HUES6 (cell line): ENCODE measurements around the gene GRIN2B.

Experiments used
- H3K27ac ChIP-seq: 2 replicates; pipeline ENCODE4 v1.7.0; 2013; ENCODE audit warnings: low read depth, mild to moderate bottlenecking, low read length, inconsistent platforms
- H3K27me3 ChIP-seq: 2 replicates; pipeline ENCODE4 v1.6.1; 2013; ENCODE audit warnings: low read length; ENCODE audit not compliant: control insufficient read depth, insufficient read depth
- H3K36me3 ChIP-seq: 2 replicates; pipeline ENCODE4 v1.6.1; 2013; ENCODE audit warnings: low read length; ENCODE audit not compliant: control insufficient read depth, insufficient read depth
- H3K4me1 ChIP-seq: 2 replicates; pipeline ENCODE4 v1.6.1; 2013; ENCODE audit warnings: low read length; ENCODE audit not compliant: control insufficient read depth, insufficient read depth
- H3K4me3 ChIP-seq: 2 replicates; pipeline ENCODE4 v1.5.1; 2013; ENCODE audit warnings: low read depth, low read length
- H3K9ac ChIP-seq: one replicate; pipeline ENCODE4 v1.6.1; 2013; ENCODE audit warnings: mild to moderate bottlenecking, low read length
- H3K9me3 ChIP-seq: 2 replicates; pipeline ENCODE4 v1.6.1; 2013; ENCODE audit warnings: low read depth, low read length; ENCODE audit not compliant: control insufficient read depth, insufficient read depth

Gene GRIN2B

GRCh38 chr12:13979772-13980378 lies 1.5 kb downstream of the GRIN2B start:
- peak overlapping the region; percentile 95 for H3K4me3 ChIP-seq
- H3K9me3 ChIP-seq = no peaks in the 10 kb centered on the region
- H3K27me3 ChIP-seq = peaks cover 67% of the 10 kb centered on the region

GRCh38 chr12:13978876-13979275 lies 2.5 kb downstream of the GRIN2B start:
- Histone ChIP-seq H3K27me3 (peaks cover 67% of the 10 kb centered on the region), H3K27ac (no peak overlapping the region), H3K9ac (no peak overlapping the region), H3K4me3 (no peak overlapping the region), H3K4me1 (0 out of 2 replicates have a peak, but pooled peaks cover 6% of the 10 kb centered on the region), H3K9me3 (no peaks in the 10 kb centered on the region), H3K36me3 (no peaks in the 10 kb centered on the region)

More at GRCh38 chr12:13979772-13980378, 1.5 kb downstream of the GRIN2B start:
- Histone ChIP-seq H3K4me1 (0 out of 2 replicates have a peak, but pooled peaks cover 6% of the 10 kb centered on the region), H3K36me3 (no peaks in the 10 kb centered on the region), H3K27ac (no peak overlapping the region), H3K9ac (no peak overlapping the region)

- H3K27ac ChIP-seq = no peak overlapping the region
- no peaks in the 10 kb centered on the region for H3K36me3 ChIP-seq
- no peaks in the 10 kb centered on the region for H3K9me3 ChIP-seq
- H3K9ac ChIP-seq = no peak overlapping the region
- no peak overlapping the region for H3K4me3 ChIP-seq
- H3K27me3 ChIP-seq = peaks cover 49% of the 10 kb centered on the region
- H3K4me1 ChIP-seq = 0 out of 2 replicates have a peak, but pooled peaks cover 6% of the 10 kb centered on the region
Observed at GRCh38 chr12:13976880-13977279, 4.5 kb downstream of the GRIN2B start.

- Histone ChIP-seq H3K4me3 (no peak overlapping the region), H3K36me3 (no peaks in the 10 kb centered on the region), H3K9me3 (no peaks in the 10 kb centered on the region), H3K9ac (no peak overlapping the region), H3K4me1 (0 out of 2 replicates have a peak, but pooled peaks cover 8% of the 10 kb centered on the region), H3K27ac (no peak overlapping the region), H3K27me3 (peaks cover 42% of the 10 kb centered on the region)
Observed at GRCh38 chr12:13976028-13976584, 5.3 kb downstream of the GRIN2B start.

GRCh38 chr12:13973996-13974395 lies 7.4 kb downstream of the GRIN2B start:
- peaks cover 21% of the 10 kb centered on the region for H3K27me3 ChIP-seq
- no peak overlapping the region for H3K9ac ChIP-seq
- H3K36me3 ChIP-seq = no peaks in the 10 kb centered on the region
- no peaks in the 10 kb centered on the region for H3K9me3 ChIP-seq
- no peak overlapping the region for H3K27ac ChIP-seq
- H3K4me1 ChIP-seq = 0 out of 2 replicates have a peak, but pooled peaks cover 14% of the 10 kb centered on the region
- H3K4me3 ChIP-seq = no peak overlapping the region

GRCh38 chr12:13970803-13971202 lies 10.6 kb downstream of the GRIN2B start:
- H3K27me3 ChIP-seq = no peaks in the 10 kb centered on the region
- no peaks in the 10 kb centered on the region for H3K9me3 ChIP-seq
- H3K4me1 ChIP-seq = 0 out of 2 replicates have a peak, but pooled peaks cover 8% of the 10 kb centered on the region
- no peak overlapping the region for H3K9ac ChIP-seq
- no peaks in the 10 kb centered on the region for H3K36me3 ChIP-seq
- H3K4me3 ChIP-seq = no peak overlapping the region
- H3K27ac ChIP-seq = no peak overlapping the region

- Histone ChIP-seq H3K4me3 (no peak overlapping the region), H3K27me3 (no peaks in the 10 kb centered on the region), H3K36me3 (no peaks in the 10 kb centered on the region), H3K9ac (no peak overlapping the region), H3K27ac (no peak overlapping the region), H3K9me3 (no peaks in the 10 kb centered on the region), H3K4me1 (peaks cover 17% of the 10 kb centered on the region)
Observed at GRCh38 chr12:13968281-13968680, 13.1 kb downstream of the GRIN2B start.

- Histone ChIP-seq H3K9me3 (no peaks in the 10 kb centered on the region), H3K4me1 (peaks cover 18% of the 10 kb centered on the region), H3K9ac (no peak overlapping the region), H3K27ac (no peak overlapping the region), H3K36me3 (no peaks in the 10 kb centered on the region), H3K4me3 (no peak overlapping the region), H3K27me3 (no peaks in the 10 kb centered on the region)
Observed at GRCh38 chr12:13964666-13965065, 16.7 kb downstream of the GRIN2B start.

GRCh38 chr12:13962699-13963098 lies 18.7 kb downstream of the GRIN2B start:
- Histone ChIP-seq H3K27me3 (no peaks in the 10 kb centered on the region), H3K27ac (no peak overlapping the region), H3K9ac (no peak overlapping the region), H3K4me1 (peaks cover 25% of the 10 kb centered on the region), H3K9me3 (no peaks in the 10 kb centered on the region), H3K36me3 (no peaks in the 10 kb centered on the region), H3K4me3 (no peak overlapping the region)

- Histone ChIP-seq H3K4me1 (peaks cover 25% of the 10 kb centered on the region), H3K9ac (no peak overlapping the region), H3K27me3 (no peaks in the 10 kb centered on the region), H3K4me3 (no peak overlapping the region), H3K36me3 (no peaks in the 10 kb centered on the region), H3K9me3 (no peaks in the 10 kb centered on the region), H3K27ac (no peak overlapping the region)
Observed at GRCh38 chr12:13961971-13962370, 19.4 kb downstream of the GRIN2B start.

GRCh38 chr12:13959131-13959723 lies 22.2 kb downstream of the GRIN2B start:
- Histone ChIP-seq H3K4me3 (no peak overlapping the region), H3K36me3 (no peaks in the 10 kb centered on the region), H3K4me1 (peaks cover 17% of the 10 kb centered on the region), H3K27ac (no peak overlapping the region), H3K9ac (no peak overlapping the region), H3K9me3 (no peaks in the 10 kb centered on the region), H3K27me3 (no peaks in the 10 kb centered on the region)
